Fibroblast of peridontal ligament (primary cell): Measurements from ENCODE around the gene C4orf50.

Experiments
- DNase-seq: peaks from one replicate; pipeline ENCODE4 v3.0.0-alpha.2; 2010; ENCODE audit errors: extremely low read depth

Gene C4orf50

DNA sequence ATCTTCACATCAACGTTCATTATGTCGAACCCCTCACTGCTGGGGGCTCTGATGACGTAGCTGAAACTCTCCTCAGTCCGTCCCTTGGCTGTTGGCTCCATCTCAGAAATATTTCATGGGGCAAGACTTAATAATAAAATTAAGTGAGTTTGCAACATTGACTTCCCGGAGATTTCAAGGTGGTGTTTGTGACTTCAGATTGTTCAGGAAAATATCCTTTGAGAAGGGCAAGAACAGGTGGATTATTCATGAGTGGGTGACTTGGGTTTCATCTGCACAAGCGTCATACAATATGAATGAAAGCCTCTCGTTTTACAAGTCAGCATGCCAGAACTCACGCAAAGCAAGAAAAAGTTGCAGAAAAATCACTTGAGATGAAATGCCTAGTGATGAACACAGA, at the start of gene C4orf50:
Gene C4orf50, minus strand, starts transcription at position 101 of the 400 bp plus-strand sequence.
- no peak for DNase-seq

DNA sequence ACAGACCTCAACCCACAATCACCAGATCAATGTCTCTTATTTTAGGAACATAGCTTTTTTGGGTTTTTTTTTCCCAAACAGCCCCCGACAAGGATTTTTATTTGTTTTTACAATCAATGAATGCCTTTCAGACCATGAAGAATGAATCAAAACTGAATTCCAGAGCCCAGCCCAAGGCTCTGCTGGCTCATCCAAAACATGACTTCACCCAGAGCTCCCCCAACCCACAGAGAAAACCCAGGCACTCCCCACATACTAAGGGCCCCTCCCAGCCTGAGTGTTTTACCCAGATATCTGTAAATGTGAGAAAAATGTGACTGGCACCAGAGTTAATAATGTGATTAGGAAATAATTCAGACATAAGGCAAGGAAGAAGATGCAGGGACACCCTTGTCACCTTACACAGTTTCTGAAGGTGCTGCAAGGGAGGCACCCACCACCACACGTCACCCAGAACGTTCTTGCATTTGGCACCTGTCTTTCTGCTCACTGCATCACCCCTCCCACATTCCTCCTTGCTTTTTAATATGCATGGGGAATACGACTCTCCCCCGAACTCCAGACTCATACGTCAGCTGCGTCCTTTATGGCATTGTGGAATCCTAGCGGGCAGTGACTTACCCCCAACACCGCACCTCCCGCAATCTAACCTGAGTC, 47.8 kb upstream of the C4orf50 start:
- DNase-seq, result no peak

DNA sequence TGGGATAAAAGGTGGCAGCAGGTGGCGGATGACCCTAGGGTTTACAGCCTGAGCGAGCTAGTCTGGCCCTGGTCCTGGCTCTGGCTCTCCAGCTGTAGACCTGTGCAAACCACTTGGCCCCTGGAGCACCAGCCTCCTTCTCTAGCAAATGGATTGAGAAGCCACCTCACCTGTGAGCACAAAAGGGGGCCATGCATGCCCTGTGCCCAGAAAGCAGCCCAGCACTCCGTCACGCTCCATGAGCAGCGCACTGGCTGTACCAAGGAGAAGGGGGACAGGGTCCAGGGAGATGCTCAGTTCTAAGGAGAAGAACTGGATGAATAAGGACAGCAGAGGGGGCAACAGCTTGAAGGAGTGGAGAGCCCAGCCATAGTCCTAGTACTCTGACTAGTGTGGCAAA, 46.9 kb upstream of the C4orf50 start:
- DNase-seq, result no peak

DNA sequence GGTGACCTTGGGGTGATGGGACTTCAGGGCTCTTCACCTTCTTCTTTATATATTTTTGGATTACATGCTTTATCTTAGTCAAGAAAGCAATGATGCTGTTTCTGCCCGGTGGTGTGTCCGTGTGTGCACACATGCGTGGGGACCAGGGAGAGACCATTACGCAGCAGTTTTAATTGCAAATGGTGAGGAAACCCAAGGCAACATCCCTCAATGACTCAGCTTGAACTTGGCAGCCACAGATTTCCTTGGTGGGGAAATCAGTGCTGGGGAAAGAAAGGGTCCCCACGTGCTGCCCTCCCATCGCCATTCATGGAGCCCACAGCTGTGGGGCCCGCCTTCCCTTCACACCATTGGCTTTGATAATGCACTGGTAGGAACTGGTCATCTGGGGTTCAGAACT, 46.2 kb upstream of the C4orf50 start:
- no peak for DNase-seq

DNA sequence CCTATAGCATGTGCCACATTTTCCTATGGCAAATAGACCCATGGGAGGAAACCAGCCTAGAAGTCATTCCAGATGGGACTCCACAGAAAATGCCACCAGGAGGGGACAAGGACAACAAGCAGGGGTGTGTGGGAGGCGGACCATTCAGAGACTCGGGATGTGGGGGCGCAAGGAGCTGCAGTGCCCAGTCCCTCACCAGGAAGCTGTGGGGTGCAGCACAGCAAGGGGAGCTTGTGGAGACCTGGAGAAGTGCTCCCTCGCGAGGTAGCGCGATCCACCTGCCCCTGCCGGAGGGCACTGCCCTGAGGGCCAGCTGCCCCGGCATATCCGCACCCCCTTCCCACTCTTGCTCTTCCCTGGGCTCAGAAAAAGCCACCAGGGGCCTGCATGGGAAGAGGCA, 45.5 kb upstream of the C4orf50 start:
- no peak for DNase-seq

DNA sequence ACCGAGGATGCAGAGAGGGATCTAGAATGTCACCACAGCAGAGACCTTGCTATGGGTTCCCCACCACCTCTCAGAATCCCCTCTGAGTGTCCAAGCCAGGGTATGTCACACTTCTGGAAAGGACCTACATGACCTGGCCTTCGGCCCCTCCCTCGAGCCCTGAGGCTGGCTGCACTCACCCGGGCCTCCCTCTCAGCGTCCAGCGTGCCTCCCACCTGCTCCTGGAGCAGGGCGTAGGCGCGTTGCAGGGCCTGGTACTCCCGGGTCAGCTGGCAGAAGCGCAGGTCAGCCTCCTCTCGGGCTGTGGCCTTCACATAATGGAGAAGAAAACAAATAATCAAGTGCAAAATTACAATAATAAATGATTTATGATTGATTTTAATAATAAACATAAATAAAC, 43.9 kb upstream of the C4orf50 start:
- DNase-seq, result no peak

DNA sequence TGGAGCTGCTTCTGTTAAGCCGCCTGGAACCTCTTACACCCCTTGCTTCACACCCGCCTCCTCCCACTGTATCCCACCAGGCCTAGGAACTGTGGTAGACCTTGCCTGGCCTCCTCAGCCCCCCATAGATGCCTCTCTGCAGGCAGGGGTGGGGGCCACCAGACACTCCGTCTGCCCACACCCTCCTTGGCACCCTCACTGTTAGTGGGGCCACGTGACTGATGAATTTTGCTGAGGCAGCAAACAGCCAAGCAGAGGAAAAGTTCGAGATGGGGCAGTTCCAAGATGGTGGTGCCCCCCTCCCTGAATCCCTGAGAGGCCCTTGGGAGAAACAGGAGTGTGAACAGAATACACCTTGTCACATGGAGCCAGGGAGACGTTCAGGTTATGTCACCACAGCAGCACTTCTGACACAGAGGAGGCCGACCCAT, 41.2 kb upstream of the C4orf50 start:
- no peak for DNase-seq

DNA sequence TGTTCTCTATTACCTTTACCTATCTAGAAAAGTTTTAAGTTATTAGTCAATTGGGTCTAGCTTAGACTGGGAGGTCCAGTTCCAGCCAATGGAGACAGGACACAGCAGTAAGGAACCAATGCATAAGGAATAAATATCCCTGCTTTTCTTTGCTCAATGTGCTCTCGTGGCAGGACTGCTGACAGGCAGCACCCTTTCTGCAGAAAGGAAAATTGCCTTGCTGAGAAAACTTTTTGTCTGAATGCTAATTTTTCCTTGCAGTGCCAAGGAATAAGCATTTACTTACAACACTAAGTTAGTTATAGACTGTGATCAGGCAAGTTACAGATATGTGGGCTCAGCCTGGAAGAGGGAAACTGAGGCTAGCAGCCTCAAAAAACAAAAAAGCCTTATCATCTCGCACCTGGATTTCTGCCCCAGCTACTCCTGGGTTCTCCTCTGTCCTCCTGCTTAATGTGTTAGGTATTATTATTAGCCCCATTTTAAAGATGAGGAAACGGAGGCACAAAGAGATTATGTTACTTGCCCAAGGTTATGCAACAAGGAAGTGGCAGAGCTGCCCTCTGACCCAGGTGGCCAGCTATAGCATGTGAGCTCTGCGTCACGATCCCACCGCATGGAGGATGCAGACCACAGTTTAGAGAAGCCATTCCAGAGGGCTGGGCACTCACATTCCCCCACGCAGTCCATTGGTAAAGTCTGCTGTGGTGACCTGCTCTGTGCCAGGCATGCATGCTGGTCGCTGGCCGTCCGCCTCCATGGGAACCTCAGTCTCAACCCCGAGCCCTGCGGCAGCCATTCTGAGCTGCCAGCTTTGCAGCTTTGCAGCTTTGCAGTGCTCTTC, 40.5 kb upstream of the C4orf50 start:
- DNase-seq, result no peak

DNA sequence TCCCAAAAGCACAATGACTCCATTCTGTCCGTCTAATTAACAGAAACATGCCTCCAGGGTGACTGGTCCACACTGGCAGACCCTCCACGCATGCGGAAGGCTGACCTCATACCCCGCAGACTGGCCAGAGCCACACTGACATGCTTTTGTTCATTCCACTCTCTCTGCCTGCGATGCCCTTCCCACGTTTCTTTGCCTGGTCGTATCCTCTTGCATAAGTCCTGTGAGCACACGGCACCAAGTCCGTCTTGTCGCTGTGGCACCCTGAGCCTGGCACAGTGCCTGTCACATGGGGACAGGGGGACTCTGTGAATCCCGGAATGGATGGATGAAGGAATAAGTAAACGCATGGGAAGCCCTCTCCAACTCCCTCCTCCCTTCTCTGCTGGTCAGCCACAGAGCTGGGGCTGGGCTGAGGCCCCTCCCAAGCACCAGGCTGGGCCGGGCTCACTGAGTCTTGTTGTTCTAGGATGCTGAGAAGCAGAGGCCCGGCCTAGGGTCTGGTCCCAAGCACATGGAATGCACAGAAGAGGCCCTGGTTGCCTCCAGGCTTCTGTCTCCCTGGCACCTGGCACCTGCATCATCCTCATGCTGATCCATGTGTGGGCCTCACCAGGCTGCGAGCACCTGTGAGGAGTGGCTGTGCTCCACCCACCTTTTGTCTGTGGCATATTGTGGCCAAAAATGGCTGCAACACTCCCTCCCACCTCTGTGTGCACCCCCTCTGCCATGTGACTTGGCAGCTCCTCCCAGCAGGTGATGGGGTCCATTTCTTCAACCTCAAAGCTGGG, 38.9 kb upstream of the C4orf50 start:
- DNase-seq, result no peak

DNA sequence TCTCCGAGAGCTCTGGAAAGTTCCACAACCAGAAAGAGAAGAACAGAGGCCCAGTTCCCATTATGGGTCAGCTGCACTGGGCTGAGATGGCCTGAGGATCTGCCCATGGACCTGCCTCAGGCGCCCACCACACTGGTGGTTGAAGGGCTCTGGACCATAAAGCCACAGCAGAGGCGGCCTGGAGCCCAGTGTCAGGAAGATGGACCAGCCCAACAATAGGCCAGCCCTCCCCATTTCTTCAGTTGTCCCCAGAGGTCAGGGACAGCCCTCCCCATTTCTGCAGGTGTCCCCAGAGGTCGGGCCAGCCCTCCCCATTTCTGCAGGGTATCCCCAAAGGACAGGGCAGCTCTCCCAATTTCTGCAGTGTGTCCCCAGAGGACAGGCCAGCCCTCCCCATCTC, 37.2 kb upstream of the C4orf50 start:
- no peak for DNase-seq

DNA sequence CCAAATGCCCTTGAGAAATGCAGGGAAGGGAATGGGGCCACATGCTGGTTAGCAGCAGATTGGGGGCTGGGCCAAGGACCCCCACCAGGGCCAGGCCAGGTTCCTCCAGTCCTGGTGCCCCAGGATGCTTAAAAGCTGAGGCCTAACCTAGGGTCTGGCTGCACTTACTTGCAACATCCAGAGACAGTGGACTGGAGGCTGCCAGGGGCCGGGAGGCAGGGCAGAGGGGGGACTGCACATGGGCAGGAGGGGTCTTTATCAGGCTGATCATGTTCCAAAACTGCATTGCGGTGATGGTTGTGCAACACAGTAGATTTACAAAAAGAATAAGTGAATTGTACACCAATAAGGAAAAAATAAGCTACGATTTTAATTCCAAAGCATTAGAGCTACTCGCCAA, 36.8 kb upstream of the C4orf50 start:
- DNase-seq, result no peak

DNA sequence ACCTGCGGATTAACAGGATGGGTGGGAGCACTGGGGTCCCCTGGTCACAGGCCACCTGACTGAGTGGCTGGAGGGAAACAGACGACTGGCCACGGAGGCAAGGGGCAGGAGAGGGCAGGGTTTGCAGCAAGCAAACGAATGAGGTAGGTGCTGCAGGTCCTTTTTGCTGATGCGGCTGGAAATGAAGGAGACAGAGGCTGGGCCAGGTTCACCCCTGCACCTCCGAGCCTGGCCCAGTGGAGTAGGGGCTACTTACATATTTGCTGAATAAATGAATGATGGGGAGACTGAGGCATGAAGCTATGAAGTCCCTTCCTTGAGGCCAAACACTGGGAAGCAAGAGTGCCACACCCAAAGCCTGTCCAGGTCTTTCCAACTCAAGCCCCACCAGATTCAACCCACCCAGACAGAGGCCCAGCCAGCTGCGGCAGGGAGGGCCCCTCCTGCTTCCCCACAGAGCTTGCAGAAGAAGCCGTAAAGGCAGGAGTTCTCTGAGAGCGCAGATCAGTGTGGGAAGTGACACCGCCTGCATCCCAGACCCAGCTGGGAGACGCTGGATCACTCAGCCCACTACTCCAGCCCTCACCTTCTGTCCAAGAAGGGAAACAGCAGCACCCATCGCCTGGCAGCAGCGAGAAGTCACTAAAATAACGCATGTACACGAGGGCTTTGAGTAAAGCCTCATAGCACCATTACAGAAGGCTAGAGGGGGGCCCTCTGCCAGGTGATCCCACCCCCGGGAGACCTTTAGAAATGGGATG, 36.1 kb upstream of the C4orf50 start:
- DNase-seq, result no peak

DNA sequence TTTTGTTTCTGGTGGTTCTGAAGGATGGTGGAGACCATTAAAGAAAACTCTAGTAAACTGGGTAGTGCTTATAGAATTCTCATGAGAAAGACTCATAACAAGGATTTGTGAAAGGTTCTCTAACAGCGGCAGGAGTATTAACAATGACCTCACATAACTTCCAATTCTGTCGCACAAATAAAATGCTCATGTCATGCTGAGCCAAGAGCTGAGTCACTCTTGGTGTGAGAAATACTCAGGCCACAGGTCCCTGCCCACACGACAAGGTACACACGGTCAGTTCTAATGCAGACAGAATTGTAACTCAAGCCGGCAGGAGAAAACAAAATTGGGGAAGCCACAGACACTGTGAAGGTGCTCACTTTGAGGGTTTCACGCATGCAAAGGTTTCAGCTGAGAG, 34.4 kb upstream of the C4orf50 start:
- no peak for DNase-seq

DNA sequence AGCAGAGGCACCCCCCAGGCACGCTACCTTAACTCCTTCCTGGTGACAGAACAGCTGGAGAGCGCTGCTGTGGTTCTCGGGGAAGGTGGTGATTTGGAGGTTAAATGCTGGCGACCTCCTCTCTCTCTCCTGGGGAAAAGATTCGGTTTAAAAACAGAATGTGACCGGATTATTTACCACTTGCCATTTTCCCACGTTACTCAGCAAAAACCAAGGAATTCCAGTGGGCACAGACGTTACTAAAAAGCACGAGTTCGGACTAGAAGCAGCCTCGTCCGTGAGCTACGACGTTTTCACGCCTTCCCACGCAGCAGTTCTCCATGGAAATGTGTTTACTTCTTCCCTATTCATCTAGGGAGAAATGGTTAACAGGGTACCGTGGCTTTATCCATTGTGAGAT, 32.3 kb upstream of the C4orf50 start:
- DNase-seq, result no peak

DNA sequence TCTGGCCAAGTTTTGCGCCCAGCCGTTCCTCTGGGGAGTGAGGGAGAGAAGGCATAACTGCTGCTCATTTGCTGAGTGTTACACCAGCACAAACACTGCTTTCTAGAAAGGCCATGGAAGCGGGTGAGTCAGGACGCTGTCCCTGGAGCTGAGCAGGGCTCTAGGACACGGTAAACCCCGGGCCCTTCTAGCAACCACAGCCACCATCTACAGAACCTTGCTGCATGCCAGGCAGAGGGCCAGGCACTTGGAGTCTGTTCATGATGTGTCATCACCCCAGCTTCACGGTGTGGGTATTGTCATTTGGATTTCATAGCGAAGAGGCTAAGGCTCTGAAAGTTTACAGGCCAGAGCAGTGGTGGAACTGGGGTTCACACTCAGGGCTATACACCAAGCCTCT, 31.8 kb upstream of the C4orf50 start:
- no peak for DNase-seq

DNA sequence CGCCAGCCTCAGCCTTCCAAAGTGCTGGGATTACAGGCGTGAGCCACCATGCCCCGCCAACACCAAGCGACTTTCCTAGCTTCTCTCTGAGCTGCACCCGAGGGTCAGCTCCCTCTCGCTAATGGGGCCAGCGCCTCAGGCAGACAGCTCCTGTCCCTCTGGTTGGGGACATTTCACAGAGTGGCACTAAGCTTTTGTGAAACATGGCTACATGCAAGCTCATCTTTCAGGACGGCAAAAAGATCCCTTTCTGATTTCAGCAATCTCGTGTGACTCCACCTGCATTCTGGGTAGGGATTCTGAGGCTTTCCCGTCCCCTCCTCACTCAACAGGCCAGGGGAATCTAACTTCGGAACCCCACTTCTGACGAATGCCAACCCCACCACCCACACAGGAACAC, 31.0 kb upstream of the C4orf50 start:
- no peak for DNase-seq

DNA sequence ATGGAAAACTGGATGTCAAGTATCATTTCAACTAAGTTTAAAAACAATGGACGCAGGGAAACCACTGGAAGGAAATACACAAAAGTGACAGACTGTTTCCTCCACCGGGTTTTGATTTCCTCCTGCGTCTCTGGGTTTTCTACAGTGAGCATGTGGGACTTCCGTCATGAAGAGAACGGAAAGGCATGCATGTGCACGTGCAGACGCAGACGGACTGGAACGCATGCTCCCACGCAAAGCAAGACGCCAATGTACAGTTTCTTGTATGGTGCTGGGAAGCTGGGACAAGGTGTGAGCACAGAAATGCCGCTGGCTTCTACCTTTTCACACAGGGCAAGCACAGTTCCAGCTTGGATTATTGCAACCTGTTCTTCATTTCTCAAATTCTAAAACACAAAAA, 30.3 kb upstream of the C4orf50 start:
- DNase-seq, result no peak

DNA sequence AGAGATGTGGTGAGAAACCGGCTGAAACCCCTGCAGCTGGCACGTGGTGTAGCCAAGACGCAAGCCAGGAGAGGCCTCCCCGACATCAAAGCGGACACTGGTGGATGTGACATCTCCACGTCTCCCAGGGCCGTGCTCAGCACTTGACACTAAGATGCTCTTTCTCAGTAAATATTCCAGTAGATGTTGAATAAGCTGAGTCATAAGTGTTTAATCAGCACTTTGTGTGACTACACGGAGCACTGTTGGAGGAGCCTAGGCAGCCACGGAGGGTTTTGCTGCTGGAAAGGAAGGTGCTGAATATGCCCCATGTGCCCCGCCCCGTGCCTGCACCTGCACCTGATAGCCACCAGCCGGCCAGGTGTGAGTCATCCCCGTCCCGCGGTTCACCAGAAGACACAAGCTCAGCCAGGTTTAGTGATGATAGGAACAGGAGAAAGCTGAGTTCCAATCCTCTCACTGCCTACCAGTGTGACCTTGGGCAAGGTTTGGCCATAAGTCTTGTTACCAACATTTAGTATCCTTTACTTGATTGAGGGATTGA, 29.0 kb upstream of the C4orf50 start:
- no peak for DNase-seq

DNA sequence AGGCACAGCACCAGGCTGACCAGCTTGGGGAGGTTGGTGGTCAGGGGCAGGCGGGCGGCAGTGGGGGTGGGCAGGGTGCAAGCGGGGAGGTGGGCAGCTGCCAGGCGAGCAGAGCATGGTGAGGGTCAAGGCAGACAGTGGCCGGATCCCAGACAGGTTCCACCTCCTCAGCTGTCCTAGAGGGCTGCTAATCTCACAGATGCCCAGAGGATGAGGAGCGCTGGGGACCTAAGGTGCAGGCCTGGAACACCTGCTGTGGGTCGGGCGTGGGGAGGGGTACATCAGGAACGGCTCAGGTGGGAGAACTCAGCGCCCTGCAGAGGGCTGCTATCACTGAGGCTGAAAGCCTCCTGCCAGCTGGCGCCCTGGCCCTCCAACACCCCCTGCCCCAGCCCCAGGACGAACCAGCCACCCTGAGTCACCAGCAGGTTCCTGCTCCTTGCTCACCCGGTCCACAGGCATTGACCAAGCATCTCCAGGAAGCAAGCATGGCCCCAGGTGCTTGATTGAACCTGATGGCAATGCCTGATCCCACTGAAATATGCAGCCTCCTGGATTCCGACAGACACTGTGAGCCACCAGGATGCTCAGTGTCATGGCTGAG, 28.4 kb upstream of the C4orf50 start:
- no peak for DNase-seq

DNA sequence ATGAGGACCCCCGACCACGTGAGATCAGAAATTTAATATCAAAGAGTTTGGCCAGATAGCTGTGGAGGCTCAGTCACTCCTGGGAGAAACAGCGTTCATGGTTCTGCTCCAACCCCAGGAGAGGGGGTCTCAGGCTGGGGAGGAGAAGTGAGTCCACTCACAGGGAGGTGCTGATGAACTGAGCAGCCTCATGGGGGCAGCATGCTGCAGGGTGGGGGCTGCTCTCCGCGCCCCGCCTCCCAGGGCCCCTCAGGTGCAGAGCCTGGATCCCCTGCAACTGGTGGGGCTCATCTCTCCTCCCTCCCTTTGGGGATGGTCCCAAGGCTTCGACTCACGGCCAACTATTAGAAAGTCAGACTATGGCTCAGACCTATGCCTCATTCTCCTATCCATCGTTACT, 26.6 kb upstream of the C4orf50 start:
- DNase-seq, result no peak

DNA sequence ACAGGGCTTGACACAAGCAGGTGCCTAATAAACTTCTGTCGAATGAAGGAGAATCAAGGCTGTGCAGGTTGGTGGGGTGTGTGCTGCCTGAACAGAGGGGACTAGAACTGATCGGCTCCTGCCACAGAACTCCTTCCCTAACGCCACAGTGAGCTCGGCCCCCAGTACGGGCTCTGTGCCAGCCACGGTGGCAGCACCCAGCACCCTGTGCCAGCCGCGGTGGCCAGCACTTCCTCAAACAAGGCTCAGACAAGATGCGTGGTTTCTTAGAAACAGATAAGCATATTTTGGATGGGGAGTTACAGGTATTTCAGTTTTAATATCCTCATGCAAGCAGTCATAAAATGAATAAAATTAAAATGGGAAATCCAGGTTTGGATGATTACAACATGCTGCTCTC, 26.0 kb upstream of the C4orf50 start:
- no peak for DNase-seq
